GM19452 (cell line): Measurements from ENCODE around the gene MYF5.
"Not testable (repeated sequence)": the region's sequence is repeated elsewhere in the genome, so short reads cannot be mapped to it uniquely, and the experiment has no call there.

Source experiments
- ATAC-seq: cut with Tn5 transposase; IDR thresholded peaks from one replicate; pipeline ENCODE4 v1.9.1; 2021; ENCODE audit not compliant: unreplicated experiment

Gene MYF5

DNA sequence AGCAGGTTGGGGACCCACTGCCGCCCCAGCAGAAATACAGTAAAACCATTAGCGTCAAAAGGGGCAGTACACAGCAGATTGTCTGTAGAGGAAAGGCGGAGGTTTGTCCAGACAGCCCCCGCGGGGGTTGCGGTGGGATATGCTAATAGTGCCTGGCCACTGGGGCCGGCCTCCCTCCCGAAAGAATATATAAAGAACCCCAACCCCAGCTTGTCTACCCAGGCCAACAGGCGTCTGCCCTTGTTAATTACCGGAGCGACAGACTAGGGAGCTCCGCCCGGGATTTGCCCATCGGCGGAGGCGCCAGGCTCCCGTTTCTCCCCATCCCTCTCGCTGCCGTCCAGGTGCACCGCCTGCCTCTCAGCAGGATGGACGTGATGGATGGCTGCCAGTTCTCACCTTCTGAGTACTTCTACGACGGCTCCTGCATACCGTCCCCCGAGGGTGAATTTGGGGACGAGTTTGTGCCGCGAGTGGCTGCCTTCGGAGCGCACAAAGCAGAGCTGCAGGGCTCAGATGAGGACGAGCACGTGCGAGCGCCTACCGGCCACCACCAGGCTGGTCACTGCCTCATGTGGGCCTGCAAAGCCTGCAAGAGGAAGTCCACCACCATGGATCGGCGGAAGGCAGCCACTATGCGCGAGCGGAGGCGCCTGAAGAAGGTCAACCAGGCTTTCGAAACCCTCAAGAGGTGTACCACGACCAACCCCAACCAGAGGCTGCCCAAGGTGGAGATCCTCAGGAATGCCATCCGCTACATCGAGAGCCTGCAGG, at the start of gene MYF5:
MYF5 (plus strand) TSS at position 217 of the 774 bp plus-strand sequence; CDS start at position 369, 152 bp downstream.
- ATAC-seq, result no peak

DNA sequence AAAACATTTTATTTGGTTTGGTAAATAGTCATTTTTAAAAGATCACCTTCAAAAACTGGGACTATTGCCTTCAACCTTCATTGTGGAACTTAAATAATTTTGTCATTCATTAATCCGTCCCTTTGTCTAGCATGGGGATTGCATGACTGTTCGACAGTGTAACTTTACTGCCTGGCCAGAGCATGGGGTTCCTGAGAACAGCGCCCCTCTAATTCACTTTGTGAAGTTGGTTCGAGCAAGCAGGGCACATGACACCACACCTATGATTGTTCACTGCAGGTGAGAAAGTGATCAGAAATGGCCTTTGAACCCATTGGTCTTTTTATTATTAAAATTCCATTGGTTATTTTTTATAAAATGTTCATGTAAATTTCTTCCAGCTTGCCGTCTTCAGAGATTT, 46.5 kb upstream of the MYF5 start:
- no peak for ATAC-seq

DNA sequence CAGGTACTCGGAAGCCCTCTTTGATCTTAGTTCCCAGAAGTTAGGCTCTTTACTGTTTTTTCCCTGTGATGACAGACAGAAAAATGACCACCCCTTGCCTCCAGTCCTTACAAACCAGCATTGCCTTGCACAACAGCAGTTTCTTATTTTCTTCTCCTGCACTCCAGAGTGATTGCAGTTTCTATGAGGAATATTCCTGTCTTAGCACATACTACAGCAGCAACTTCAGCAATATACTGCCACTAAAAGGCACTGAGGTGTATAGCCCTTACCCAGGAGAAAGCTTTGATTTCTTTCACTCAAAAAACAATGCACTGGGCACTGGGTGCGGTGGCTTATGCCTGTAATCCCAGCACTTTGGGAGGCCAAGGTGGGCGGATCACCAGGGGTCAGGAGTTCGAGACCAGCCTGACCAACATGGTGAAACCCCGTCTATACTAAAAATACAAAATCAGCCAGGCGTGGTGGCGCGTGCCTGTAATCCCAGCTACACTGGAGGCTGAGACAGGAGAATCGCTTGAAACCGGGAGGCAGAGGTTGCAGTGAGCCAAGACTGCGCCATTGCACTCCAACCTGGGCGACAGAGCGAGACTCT, 40.6 kb upstream of the MYF5 start:
- ATAC-seq, result not testable (repeated sequence)

DNA sequence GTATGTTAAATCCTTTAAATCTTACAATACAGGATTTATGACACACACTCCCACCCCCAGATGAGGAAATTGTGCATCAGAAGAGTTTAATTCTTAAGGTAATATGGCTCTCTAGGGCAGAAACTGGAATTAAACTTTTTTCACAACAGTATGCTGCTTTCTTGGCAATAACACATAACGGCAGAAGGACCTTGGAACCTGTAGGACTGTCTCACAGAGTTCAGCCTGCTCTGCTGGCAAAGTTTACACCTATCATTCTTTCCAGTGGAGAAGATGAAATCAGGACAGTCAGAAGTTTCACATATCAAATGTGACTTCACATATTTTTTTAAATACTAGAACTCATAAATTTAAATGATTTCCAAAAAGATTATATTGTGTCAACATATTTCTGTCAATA, 39.9 kb upstream of the MYF5 start:
- ATAC-seq, result no peak

DNA sequence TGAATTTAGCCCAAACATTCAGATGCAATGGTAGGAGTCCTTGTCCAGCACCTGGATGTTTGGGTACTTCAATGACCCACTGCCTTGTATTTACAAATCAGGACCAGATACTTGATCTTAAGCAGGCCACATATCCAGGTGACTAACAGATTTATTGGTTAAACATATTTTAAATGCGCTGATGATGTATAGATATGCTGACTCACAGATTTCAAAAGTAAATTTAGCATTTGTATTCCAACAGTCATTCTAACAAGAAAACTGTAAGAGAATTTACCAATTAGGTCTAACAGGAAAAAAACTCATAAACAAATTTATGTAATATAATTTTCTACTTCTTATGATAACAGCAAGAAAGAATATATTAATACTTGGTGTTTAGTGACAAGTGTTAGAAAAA, 38.7 kb upstream of the MYF5 start:
- no peak for ATAC-seq

DNA sequence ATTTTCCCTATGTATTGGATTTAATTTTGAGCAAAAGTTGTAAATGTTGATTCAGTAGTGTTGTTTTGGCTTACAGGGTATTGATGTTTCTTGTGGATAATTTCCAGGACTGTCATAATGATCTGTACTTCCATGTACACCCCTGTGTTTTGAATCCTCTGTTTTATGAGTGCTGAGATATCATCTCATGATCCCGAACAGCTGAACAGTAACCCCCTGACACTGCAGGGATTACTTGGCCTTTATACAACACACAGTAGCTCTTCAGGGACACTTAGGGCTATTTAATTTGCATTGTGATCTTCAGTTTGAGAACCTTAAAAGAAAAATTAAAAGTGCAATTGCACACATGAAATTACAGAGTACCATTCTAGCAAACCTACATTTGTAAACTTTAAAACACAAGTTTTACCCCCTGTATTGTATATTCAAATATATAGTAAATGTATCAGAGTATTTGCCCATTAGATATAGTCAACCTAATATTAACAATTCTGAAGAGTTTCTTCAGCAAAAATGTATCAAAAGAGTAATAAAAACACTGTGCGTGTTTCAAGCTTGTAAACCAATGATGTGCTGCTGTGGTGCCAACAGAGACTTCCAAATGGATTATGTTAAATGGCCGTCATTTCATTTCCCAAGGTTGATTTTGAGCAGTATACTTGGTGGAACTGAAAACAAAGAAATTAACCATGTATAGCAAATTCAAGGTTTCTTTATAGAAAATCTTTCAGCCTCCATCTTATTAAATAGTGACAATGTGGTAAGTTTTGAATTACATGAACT, 37.2 kb upstream of the MYF5 start:
- no peak for ATAC-seq

DNA sequence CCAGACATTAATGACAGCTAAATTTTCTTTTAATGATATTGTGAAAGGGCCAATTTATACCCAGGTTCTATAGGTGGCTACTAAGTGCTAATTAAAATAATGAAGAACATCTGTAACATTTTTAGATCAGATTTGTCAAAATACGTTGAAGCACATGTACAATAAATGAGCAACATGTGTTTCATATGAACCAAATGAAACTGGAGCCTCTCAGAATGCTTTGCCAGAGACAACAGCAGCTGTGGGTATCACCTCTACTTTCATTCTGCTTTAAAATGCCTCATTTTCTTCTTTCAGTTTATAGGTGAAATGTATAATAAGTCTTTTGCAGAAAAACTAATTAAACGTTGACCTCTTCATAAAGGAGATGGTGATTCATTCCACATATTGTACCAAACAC, 35.4 kb upstream of the MYF5 start:
- peak; percentile 64 for ATAC-seq

DNA sequence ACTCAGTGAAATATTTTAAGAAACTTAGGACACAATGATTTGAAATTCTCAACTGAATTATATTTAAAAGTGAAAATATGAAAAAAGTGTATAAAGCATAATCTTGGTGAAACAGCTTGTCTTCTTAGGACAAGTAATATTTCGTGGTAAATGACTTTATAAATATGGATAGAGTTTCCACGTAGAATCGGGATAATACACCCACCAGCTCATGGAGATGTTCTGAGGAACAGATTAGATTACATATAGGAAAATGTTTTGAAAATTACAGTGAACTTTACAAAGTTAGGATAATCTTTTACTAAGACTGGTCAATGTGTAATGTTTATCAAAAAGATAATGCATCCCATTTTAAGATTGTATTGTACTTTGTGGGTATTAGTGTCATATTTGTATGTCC, 34.9 kb upstream of the MYF5 start:
- no peak for ATAC-seq

DNA sequence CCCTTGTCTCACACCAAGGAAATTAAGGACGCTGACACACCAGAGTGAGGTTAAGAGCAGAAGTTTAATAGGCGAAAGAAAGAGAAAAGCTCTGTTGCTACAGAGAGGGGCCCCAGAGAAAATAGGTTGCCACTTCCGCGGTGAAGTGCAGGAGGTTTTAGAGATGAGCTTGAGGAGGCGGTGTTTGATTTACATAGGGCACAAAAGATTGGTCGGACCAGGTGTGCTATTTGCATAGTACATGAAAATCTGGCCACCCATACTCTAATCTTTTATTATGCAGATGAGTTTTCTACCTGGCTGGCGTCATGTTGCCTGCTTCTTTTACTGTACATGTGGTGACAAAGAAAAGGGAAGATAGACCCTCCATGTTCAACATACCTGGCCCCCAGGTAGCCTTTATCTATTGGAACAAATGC, 32.6 kb upstream of the MYF5 start:
- ATAC-seq, result no peak

DNA sequence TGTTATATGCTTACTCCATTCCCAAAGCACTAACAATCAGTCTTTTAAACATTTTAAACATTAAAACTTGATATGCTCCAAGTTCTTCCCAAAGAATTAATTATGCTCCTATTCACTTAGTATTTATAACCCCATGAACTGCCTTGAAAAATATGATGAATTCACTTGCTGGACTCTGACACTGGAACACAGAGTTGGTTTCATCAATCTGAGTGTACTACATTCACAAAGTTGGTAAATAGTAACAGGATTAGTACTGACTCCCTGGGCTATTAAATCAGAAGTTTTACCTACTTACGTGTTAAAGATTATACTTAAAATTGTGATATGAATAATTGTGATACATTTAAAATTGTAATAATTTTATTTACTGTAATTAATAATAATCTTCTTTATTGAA, 26.6 kb upstream of the MYF5 start:
- no peak for ATAC-seq

DNA sequence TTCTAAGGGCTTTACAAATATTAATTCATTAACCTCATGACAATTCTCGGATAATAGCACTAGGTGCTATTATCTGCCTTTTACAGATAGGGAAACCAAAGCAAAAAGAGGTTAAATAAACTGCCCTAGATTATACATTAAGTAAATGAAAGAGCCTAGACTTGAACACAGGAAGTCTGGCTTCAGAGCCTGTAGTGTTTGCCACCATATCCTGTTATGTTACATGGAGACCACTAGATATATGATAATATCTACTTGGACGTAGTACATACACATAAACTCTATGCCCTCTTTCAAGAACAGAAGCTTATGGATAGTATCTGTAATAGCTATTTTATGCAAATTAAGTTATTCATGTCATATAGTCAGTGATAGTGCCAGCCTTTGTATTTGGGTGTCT, 26.2 kb upstream of the MYF5 start:
- no peak for ATAC-seq

DNA sequence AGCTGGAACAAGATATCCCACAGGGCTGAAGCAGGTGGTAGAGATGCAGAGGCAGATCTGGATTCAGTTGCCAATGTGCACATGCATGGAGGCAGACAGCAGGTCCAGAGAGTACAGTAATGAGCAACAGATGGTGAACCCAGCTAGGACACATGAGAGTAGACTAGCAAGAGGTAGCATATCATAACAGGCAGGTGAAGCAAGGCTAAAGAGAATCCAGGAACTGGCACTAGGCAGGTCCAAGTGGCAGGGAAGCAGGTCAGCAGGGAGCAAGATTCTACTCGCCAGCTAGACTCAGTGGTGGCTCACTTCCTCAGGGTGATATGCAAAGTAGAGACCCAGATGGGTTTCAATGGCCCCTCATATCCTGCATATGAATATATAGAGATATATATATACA, 24.6 kb upstream of the MYF5 start:
- ATAC-seq, result no peak

DNA sequence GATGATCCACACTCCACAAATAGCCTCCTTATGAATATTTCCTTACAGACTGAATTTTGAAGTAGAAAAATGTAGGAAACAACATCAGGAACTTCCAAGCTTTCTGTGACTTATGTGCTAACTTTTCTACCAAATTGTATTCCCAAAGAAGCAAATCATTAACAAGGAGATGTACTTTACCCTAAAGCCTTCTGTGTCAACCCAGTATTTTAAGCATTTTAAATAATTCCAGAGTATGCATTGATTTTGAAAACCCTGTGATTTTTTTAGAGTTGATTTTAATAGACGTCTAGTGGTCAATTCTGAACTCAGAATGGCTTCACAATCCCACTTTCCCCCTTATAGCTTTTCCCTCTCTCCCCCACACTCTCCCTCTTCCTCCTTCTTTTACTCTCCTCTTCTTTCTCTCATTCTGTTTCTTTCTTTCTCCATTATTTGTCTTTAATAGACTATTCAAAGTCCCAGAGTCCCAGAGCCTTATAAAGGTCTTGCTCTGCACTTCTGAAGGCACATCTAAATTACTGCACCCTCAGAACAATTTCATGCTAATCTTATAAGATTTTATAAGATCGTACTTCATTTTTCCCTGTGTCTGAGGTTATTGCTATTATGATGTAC, 19.3 kb upstream of the MYF5 start:
- no peak for ATAC-seq

DNA sequence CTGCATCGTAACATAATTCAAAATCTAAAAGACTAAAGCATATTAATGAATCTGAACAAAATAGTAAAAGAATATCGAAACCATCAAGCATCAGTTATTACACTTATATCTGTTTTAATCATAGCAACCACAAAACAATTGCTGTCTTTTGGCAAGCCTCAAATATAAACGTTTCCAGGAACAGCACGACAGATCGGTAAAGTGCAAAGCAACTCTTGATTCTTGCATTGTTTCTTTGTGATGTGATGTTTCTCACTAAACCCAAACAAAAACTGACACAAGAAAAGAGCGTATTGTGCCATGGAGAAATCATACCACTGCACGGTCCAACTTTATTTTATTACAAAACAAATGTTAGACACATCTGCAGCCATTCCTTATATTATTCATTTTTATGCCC, 18.5 kb upstream of the MYF5 start:
- ATAC-seq, result no peak

DNA sequence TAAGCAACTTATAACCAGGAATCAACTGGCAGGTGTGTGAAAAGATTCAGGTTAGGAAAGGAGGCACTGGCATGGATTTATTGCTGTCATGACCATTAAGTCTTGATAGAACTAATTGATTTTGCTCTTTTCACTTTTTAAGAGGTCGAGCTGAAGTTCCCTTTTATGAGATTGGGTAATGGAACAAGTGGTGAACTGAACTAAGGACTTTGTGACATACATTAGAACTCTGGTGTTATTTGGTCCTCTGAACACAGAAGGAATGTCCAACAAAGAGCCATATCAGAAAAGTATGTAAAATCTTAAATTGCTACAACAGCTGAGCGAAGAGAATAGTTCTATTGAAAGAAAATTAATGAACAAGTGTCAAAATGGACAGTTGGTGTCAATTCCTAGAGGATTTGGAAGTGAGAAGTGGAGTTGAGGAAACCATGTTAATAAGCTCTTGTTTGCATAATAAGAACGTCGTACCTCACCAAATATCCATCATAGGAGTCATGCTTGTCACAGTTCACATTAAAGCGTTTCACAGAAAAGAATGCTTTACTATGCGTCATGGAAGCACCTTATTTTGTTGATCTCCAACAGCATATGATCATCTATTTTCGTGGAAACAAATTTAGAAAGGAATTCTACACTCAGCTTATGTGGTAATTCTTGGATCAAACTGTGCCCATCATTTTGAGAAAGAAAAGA, 17.7 kb upstream of the MYF5 start:
- no peak for ATAC-seq

DNA sequence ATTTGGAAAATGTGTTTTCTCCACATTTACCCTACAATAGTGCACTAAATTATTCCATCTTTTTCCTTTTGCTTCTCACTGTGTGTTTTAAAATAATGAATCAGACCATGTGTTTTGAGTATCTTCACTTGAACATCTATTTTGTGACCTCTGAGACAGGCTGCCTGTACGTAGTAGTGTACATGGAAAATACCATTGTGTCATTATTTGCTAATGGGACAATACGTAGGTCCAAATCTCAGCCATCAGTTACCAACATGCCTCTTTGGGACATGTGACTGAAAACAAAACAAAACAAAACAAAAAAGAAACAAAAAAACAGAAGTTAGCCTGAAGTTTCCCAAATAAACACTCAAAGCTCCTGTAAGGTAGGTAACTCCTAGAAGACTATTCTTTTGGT, 16.4 kb upstream of the MYF5 start:
- ATAC-seq, result no peak

DNA sequence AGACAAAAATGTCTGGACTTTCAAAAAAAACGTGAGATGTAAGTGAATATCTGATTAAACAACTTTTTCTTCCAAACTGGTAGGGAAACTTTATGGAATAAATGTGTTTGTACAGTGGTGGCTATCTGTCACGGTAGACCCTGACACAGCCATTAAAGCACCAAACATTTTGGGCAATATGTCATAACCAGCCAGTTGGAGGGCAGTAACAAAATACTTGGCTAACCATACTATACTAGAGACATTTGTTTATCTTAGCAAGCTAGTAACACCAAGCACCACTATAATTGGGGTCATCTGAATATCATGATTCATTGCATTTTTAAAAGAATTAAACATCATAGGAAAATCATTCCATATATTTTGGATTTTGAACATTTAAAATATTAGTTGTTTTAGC, 15.3 kb upstream of the MYF5 start:
- no peak for ATAC-seq

DNA sequence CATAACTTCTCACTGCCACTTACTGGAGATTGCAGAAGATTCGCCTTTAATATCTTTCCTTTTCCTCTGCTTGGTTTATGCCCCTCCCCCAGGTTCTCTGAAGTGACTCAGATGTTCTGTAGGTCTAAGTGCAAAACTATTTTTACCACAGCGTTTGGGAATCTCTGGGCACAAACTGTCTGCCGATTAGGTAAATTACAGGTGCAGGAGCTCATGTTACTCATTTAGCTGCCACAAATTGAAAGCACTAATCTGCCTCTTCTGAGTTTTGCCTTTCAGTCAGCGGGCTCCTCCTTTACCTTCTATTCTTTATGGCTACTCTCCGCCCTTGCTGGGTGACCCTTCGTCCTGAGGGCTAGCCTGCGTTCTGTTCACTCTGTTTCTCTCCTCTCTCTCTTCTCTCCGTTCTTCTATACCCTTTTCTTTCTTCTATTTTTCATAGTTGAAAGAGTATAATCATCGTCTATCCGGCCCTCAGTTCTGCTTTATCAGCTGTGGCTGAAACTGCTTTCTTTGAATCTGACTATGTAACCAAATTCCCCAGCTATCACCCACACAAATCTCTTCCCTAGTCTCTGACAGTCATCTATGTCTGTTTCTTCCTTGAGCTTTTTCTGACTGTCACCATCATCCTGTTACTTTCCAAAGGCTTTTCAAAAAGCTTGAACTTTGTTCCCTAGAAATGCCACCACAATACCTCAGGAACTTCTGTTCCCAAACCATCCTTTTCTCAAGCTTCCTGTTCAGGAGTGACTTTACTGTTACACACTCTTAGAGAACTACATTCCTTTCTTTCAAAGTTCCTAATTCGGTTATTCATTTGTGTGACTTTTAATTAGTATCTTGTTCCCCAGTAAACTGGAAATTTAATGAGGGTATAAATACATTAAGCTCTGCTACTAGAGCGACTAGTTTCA, 13.6 kb upstream of the MYF5 start:
- ATAC-seq, result peak; percentile 73

DNA sequence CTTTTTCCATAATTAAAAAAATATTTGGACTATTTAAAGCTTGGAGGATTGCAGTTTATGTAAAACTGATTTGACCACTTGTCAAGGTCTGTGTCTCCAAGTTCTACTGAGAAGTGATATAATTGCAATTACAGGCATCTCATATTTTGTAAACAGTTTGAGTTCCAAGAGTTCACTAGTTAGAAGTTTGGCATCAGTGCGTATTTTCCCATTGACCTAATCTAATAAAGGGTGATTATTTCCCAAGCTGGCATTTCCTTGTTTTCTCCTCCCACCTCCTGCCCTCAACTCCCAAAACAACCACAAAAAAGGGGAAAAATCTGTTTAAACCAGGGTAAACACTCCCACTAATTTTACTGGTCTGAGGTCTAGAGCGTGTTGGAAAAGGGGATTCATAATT, 12.3 kb upstream of the MYF5 start:
- ATAC-seq, result no peak
